Heart right ventricle (tissue), 16 donors: ENCODE measurements around the gene SLC12A3. TPM values are rescaled to one million over a fixed set of nuclear protein-coding genes. Genes with fewer than 3 reads are reported as not detected.

Experiments
- ATAC-seq, 8 donors: fragments of 200-7000 bp; cut with Tn5 transposase; one replicate each; pipeline ENCODE4 v1.9.1; 2020; ENCODE audit warnings: mild to moderate bottlenecking in 8 of 8, moderate library complexity in 8 of 8, moderate number of reproducible peaks in 1 of 8
- DNase-seq, 2 donors: peaks; one replicate each; pipeline ENCODE4 v3.0.0-alpha.2; 2020
- H3K27ac ChIP-seq, 10 donors: fragments of 200-600 bp; sonication (generic) in 2 of 10; one replicate each; pipeline versions ENCODE4 v1.5.0 to v1.8.0; 2020 to 2022; ENCODE audit warnings: mild to moderate bottlenecking in 3 of 10
- H3K27me3 ChIP-seq, 7 donors: fragments of 200-600 bp; one replicate each; pipeline ENCODE4 v1.8.0; 2021 to 2022; ENCODE audit warnings: mild to moderate bottlenecking in 2 of 7
- H3K36me3 ChIP-seq, 9 donors: fragments of 200-600 bp; sonication (generic) in 1 of 9; one replicate each; pipeline versions ENCODE4 v1.5.0 to v1.8.0; 2020 to 2022; ENCODE audit warnings: mild to moderate bottlenecking in 2 of 9
- H3K4me1 ChIP-seq, 9 donors: fragments of 200-600 bp; sonication (generic) in 1 of 9; one replicate each; pipeline versions ENCODE4 v1.5.0 to v1.8.0; 2020 to 2022; ENCODE audit warnings: mild to moderate bottlenecking in 4 of 9
- H3K4me3 ChIP-seq, 10 donors: fragments of 200-600 bp; sonication (generic) in 2 of 10; one replicate each; pipeline versions ENCODE4 v1.5.0 to v1.8.0; 2020 to 2022; ENCODE audit warnings: mild to moderate bottlenecking in 7 of 10, moderate library complexity in 2 of 10
- H3K9me3 ChIP-seq, 11 donors: fragments of 200-600 bp in 10 of 11; sonication (generic) in 2 of 11; one replicate each; pipeline versions ENCODE4 v1.5.0 to v1.8.0; 2013 to 2022; ENCODE audit warnings: mild to moderate bottlenecking in 2 of 11, control low read depth in 1 of 11, moderate library complexity in 1 of 11
- WGBS, 2 donors: extraction: QIAGEN DNeasy Blood & Tissue Kit; methylation state at CpG; one replicate each; pipeline ENCODE4 v1.1.7; 2013; ENCODE audit warnings: inconsistent platforms in 1 of 2; 5-methylcytosine and 5-hydroxymethylcytosine counted together
- intact Hi-C, 10 donors: fragments of 100-400 bp; cut with DNase I; formaldehyde crosslinking; loops; one replicate each; pipeline versions ENCODE4 v1.11.1 to v1.14.2; 2022
- polyA plus RNA-seq, 2 donors: library from polyadenylated mRNA; stranded (reverse); fragments of 200-250 nt; gene quantifications; one replicate each; pipeline ENCODE4 v1.2.3, GENCODE V29; 2013
- total RNA-seq, 10 donors: library from RNA; stranded (reverse); fragmentation: NEBNext Ultra II Directional in 3 of 10; extraction: Animal tissue kit (Norgen Biotek cat#: 25700) in 3 of 10; gene quantifications; one replicate each; pipeline versions ENCODE4 v1.2.1 to v1.2.4, GENCODE V29; 2021 to 2023
- TF ChIP-seq, protein P1 (sequence below), 9 donors: fragments of 200-600 bp; sonication (generic) in 2 of 9; IDR thresholded peaks; one replicate each; pipeline versions ENCODE4 v1.5.0 to v1.8.0; 2021 to 2022; ENCODE audit warnings: antibody characterized with exemption in 9 of 9, mild to moderate bottlenecking in 5 of 9, moderate library complexity in 1 of 9
- donor health status: Arrhythmogenic right ventricular cardiomyopathy.
- donor health status: ischemic (EF 13 %, LVEDD 7.1; RV severe dilation, severe dysfunction).
- donor health status: healthy with polysubstance abuse.
- donor health status: DM: no; HTN: yes; CAD: no.
- donor health status: DM: no; HTN: no; CAD: no.
- donor health status: ischemic (EF 25% LVEDD 6.9; RV normal size, moderate dysfunction).
- donor health status: ischemic (EF 25% LVEDD 5.7; RV mildly dilated, moderate dysfunction).
- donor health status: healthy.
- donor health status: DM: yes; HTN: yes; CAD: no.
- donor health status: Ischemic cardiomyopathy.
- donor health status: ischemic (EF 35%, LVEDD 5.7; RV mildly dilated, moderate dysfunction).
- donor health status: nonischemic (EF 11% LVEDD 7.7; RV severe dilation, severe dysfunction).
- donor health status: DM: yes; HTN: yes; CAD: no.
- donor health status: PGD.
- donor health status: ischemic (EF 29% LVEDD 5.4; RV normal size, mild dysfunction).
- donor health status: nonischemic (EF 23%, LVEDD 6.1; RV moderate dilation, normal function).

SLC12A3 gene
- total and polyA plus RNA-seq, 12 donors, result not detected

DNA sequence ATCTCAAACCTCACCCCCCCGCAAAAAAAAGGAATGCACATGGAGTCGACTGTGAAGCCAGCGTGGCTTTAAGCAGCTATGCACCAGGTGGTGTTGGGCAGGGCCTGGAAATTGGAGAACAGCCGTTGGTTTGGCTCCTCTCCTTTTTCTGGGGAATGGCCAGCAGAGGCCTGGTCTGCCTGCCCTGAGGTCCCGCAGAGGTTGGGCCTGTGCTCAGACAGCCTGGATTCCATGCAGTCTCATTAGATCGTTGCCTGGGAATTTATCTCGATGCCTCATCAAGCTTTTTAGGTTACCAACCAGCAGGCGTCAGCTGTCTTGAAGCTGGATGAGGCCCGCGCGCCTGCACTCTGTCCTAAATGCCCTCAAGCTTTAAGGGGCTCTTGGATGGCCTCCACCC lies 9.8 kb downstream of the SLC12A3 start:
- no peaks in the 10 kb centered on the region for H3K9me3 ChIP-seq
- intact Hi-C loops, result loop anchor here in 3 of 10 donors (5.0 to 10.0 kb wide), 3 partner anchors 43 to 290 kb away; no protein-coding TSS in a partner anchor
- 67 to 69% methylated on average over 11 of the region's 11 CpGs for WGBS, 2 donors
- no peak overlapping the region for H3K27ac ChIP-seq
- TF ChIP-seq, protein P1, sequence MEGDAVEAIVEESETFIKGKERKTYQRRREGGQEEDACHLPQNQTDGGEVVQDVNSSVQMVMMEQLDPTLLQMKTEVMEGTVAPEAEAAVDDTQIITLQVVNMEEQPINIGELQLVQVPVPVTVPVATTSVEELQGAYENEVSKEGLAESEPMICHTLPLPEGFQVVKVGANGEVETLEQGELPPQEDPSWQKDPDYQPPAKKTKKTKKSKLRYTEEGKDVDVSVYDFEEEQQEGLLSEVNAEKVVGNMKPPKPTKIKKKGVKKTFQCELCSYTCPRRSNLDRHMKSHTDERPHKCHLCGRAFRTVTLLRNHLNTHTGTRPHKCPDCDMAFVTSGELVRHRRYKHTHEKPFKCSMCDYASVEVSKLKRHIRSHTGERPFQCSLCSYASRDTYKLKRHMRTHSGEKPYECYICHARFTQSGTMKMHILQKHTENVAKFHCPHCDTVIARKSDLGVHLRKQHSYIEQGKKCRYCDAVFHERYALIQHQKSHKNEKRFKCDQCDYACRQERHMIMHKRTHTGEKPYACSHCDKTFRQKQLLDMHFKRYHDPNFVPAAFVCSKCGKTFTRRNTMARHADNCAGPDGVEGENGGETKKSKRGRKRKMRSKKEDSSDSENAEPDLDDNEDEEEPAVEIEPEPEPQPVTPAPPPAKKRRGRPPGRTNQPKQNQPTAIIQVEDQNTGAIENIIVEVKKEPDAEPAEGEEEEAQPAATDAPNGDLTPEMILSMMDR (IDR thresholded peaks at IDR 0.05), result no peak
- H3K36me3 ChIP-seq, result no peaks in the 10 kb centered on the region
- peaks cover 0 to 5% (median 0%) of the 10 kb centered on the region in 9 donors for H3K4me1 ChIP-seq
- H3K4me3 ChIP-seq, result no peak overlapping the region
- no peak for DNase-seq
- ATAC-seq, result peak in 1 of 8 donors; percentile 17
- no peaks in the 10 kb centered on the region for H3K27me3 ChIP-seq

DNA sequence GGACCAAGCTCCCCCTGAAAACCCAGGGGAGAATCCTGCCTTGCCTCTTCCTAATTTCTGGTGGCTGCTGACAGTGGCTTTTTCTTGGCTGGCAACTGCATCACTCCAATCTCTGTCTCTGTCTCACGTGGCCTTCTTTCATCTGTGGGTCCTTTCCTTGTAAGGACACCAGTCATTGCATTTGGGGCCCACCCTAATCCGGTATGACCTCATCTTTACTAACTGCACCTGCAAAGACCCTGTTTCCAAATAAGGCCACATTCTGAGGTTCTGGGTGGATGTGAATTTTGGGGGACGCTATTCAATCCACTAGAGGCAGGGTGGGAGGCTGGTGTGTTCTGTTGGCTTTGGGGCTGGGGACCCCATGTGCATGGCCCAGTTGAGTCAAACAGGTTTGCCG lies 11.0 kb downstream of the SLC12A3 start:
- H3K4me1 ChIP-seq, result peaks cover 0 to 5% (median 0%) of the 10 kb centered on the region in 9 donors
- no peaks in the 10 kb centered on the region for H3K27me3 ChIP-seq
- no peak overlapping the region for H3K4me3 ChIP-seq
- TF ChIP-seq, protein P1 (IDR thresholded peaks at IDR 0.05), result no peak
- intact Hi-C loops, result loop anchor here in 2 of 10 donors (10.0 kb wide), 2 partner anchors 149 to 289 kb away; no protein-coding TSS in a partner anchor
- no peaks in the 10 kb centered on the region for H3K9me3 ChIP-seq
- 87 to 90% methylated on average over 4 of the region's 4 CpGs for WGBS, 2 donors
- no peaks in the 10 kb centered on the region for H3K36me3 ChIP-seq
- H3K27ac ChIP-seq, result no peak overlapping the region
- DNase-seq (no peak), ATAC-seq (no peak)

DNA sequence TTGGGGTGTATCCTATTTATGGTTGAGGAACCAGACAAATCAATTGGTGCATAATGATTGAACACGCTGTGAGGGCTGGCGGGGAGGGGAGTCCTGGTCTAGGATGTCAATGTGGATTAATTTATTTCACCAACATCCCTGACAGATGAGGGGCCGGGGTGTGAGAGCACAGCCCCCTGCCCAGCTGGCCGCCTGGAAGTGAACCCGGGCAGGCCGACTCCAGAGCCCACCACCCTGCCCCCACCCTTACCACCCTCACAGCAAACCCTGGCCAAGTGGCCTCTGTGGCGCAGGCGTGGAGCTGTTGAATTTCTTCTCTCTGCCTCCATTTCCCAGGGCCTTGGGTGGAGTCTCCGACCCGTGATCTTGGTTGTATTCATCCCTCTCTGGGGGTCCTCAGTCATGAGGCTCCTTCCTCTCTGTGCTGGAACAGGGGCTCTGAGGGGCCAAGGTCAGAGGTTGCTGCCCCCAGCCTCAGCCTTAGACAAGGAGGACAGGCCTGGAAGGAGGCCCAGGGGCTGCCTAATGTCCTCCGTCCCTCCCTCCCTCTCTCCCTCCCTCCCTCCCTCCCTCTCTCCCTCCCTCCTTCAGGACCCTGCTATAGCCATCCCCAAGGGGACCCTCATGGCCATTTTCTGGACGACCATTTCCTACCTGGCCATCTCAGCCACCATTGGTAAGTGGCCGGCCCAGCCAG lies 12.6 kb downstream of the SLC12A3 start:
- Histone ChIP-seq H3K4me1 (no peaks in the 10 kb centered on the region), H3K27me3 (no peaks in the 10 kb centered on the region), H3K36me3 (no peaks in the 10 kb centered on the region), H3K9me3 (no peaks in the 10 kb centered on the region), H3K27ac (no peak overlapping the region), H3K4me3 (no peak overlapping the region)
- DNase-seq, result no peak
- ATAC-seq, result no peak
- intact Hi-C loops, result loop anchor here in 2 of 10 donors (10.0 kb wide), 2 partner anchors 147 to 287 kb away; no protein-coding TSS in a partner anchor
- whole genome bisulfite sequencing, 2 donors, result 89% methylated on average over 13 of the region's 13 CpGs
- TF ChIP-seq, protein P1 (IDR thresholded peaks at IDR 0.05), result no peak

DNA sequence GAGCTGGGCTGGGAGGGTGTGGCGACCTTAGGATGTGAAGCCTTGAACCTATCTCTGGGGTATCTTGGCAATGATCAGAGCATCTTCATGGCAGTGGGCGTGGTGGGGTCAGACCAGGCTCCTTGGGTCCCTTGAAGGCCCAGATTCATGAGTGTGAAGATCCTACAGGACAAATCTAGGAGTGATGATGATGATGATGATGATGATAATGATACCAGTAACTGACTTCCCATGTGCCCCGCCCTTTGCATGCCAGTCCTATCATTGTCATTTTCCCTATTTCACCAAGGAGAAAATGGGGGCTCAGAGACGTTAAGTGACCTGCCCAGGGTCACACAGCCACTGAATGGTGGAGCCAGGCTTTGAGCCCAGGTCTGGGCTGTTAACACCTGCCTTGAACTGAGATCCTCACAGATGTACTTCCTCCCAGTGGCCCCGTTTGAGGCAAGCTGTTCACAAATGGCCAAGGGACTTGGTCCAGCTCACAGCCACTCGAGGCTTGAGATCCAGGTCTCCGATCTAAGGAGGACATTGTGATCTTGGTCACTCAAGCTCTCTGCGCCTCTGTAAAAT lies 13.4 kb downstream of the SLC12A3 start:
- TF ChIP-seq, protein P1 (IDR thresholded peaks at IDR 0.05), result no peak
- Histone ChIP-seq H3K27ac (no peak overlapping the region), H3K4me1 (no peaks in the 10 kb centered on the region), H3K4me3 (no peak overlapping the region), H3K9me3 (no peaks in the 10 kb centered on the region), H3K36me3 (no peaks in the 10 kb centered on the region), H3K27me3 (no peaks in the 10 kb centered on the region)
- DNase-seq, result no peak
- ATAC-seq, result no peak
- WGBS, 2 donors, result 87 to 89% methylated on average over 8 of the region's 8 CpGs
- intact Hi-C loops, result loop anchor here in 2 of 10 donors (10.0 kb wide), 2 partner anchors 146 to 286 kb away; no protein-coding TSS in a partner anchor
